Spleen (tissue), 7 donors: ENCODE results near the gene TEX11.

Source experiments
- CTCF ChIP-seq, 11 experiments: fragments of 200-600 bp in 7 of 11; fragments of 450-650 bp in 4 of 11; sonication (generic) in 4 of 11; IDR thresholded peaks in 8 of 11; conservative IDR thresholded peaks in 3 of 11; 1 replicate in 7 of 11; 2 replicates in 4 of 11; pipeline versions ENCODE4 v1.4.0 to v1.8.0; 2016 to 2021; ENCODE audit warnings: antibody characterized with exemption in 11 of 11, inconsistent platforms in 4 of 11, mild to moderate bottlenecking in 1 of 11
- POLR2A ChIP-seq, 3 donors: fragments of 450-650 bp; IDR thresholded peaks; one replicate each; pipeline ENCODE4 v1.5.1; 2017; ENCODE audit warnings: antibody characterized with exemption in 3 of 3, mild to moderate bottlenecking in 1 of 3
- POLR2AphosphoS5 ChIP-seq, 3 donors: sonication (generic); formaldehyde crosslinking; IDR thresholded peaks; one replicate each; pipeline ENCODE4 v1.5.1; 2017; ENCODE audit warnings: antibody characterized with exemption in 3 of 3
- donor health status: DM: no; HTN: no; CAD: no; lungs with moderate emphysema.
- donor health status: DM: no; HTN: no; CAD: no.
- donor health status: DM: no; HTN: no; CAD: no.

- TF ChIP-seq CTCF (IDR thresholded peaks at IDR 0.05 in 8 of 11, conservative IDR thresholded peaks at IDR 0.05 in 3 of 11) (no peak), POLR2A (IDR thresholded peaks at IDR 0.05) (no peak), POLR2AphosphoS5 (IDR thresholded peaks at IDR 0.05) (no peak)
These were observed 411.5 kb downstream of the TEX11 start for GRCh38 chrX:70497026-70497425.
